IMR-90 (cell line): ENCODE results near the gene MORC1. TPM values are rescaled to one million over a fixed set of nuclear protein-coding genes. Genes with fewer than 3 reads are reported as not detected.

Experiments used
- ATAC-seq: fragments of 200-7000 bp; cut with Tn5 transposase; 2 replicates; pipeline ENCODE4 v1.9.1; 2020; ENCODE audit warnings: low read depth, mild to moderate bottlenecking, moderate library complexity
- BruUV-seq: library from RNA; stranded (reverse); fragments of 400-500 nt; replicated peaks from 2 replicates; lab custom pipeline; 2021; lab: Mats Ljungman, UMichigan
- CTCF ChIA-PET: fragments of 300-600 bp; formaldehyde crosslinking; extraction: SDS; loops from one replicate; lab custom pipeline; 2021; ENCODE audit warnings: antibody characterized with exemption; lab: Yijun Ruan, JAX
- POLR2A ChIA-PET: fragments of 300-600 bp; sonication (Branson Sonifier 250); formaldehyde crosslinking; loops from one replicate; lab custom pipeline; 2022; ENCODE audit warnings: antibody characterized with exemption; ENCODE audit not compliant: unreplicated experiment; lab: Charles Lee
- DNase-seq: peaks from one replicate; pipeline ENCODE4 v3.0.0; 2013
- H2AFZ ChIP-seq: replicated peaks from 2 replicates; pipeline ENCODE3; 2013; ENCODE audit warnings: low read length, mild to moderate bottlenecking; ENCODE audit not compliant: poor library complexity
- H2AK5ac ChIP-seq: 2 replicates; pipeline ENCODE4 v1.6.1; 2013; ENCODE audit warnings: low read depth, low read length, inconsistent platforms
- H2AK9ac ChIP-seq: replicated peaks from 2 replicates; pipeline ENCODE3; 2013; ENCODE audit warnings: mild to moderate bottlenecking, low read depth, low read length, moderate library complexity; ENCODE audit not compliant: poor library complexity
- H2BK120ac ChIP-seq: 2 replicates; pipeline ENCODE4 v1.6.1; 2013; ENCODE audit warnings: low read depth, low read length, inconsistent platforms
- H2BK15ac ChIP-seq: 3 replicates; pipeline ENCODE4 v1.6.1; 2013; ENCODE audit warnings: low read depth, low read length, inconsistent platforms
- H2BK20ac ChIP-seq: 2 replicates; pipeline ENCODE4 v1.6.1; 2013; ENCODE audit warnings: low read depth, mild to moderate bottlenecking, inconsistent platforms, low read length, moderate library complexity
- H2BK5ac ChIP-seq: 2 replicates; pipeline ENCODE4 v1.6.1; 2013; ENCODE audit warnings: mild to moderate bottlenecking, low read depth, low read length, inconsistent platforms; ENCODE audit not compliant: poor library complexity, severe bottlenecking
- H3K14ac ChIP-seq: replicated peaks from 2 replicates; pipeline ENCODE4 v1.6.1; 2013; ENCODE audit warnings: low read depth, low read length, inconsistent platforms
- H3K18ac ChIP-seq: 2 replicates; pipeline ENCODE4 v1.6.1; 2013; ENCODE audit warnings: low read depth, low read length, control low read depth
- H3K23ac ChIP-seq: 2 replicates; pipeline ENCODE4 v1.6.1; 2013; ENCODE audit warnings: low read depth, low read length, inconsistent platforms
- H3K27ac ChIP-seq: 2 replicates; pipeline ENCODE4 v1.5.1; 2013; ENCODE audit warnings: mild to moderate bottlenecking, control low read depth, low read length; ENCODE audit not compliant: insufficient read depth
- H3K27me3 ChIP-seq: 2 replicates; pipeline ENCODE4 v1.6.1; 2013; ENCODE audit warnings: low read length; ENCODE audit not compliant: control insufficient read depth, insufficient read depth
- H3K36me3 ChIP-seq: 2 replicates; pipeline ENCODE4 v1.6.1; 2013; ENCODE audit warnings: low read length, mixed read lengths; ENCODE audit not compliant: control insufficient read depth, insufficient read depth
- H3K4ac ChIP-seq: 2 replicates; pipeline ENCODE4 v1.6.1; 2013; ENCODE audit warnings: low read depth, low read length, inconsistent platforms
- H3K4me1 ChIP-seq: 2 replicates; pipeline ENCODE4 v1.6.1; 2013; ENCODE audit warnings: low read length, mixed read lengths; ENCODE audit not compliant: control insufficient read depth, insufficient read depth
- H3K4me2 ChIP-seq: 2 replicates; pipeline ENCODE4 v1.6.1; 2013; ENCODE audit warnings: low read depth, mild to moderate bottlenecking, control low read depth, low read length, moderate library complexity
- H3K4me3 ChIP-seq: 2 replicates; pipeline ENCODE4 v1.5.1; 2013; ENCODE audit warnings: low read depth, mild to moderate bottlenecking, control low read depth, low read length, moderate library complexity; ENCODE audit not compliant: insufficient read depth
- H3K56ac ChIP-seq: 2 replicates; pipeline ENCODE4 v1.6.1; 2013; ENCODE audit warnings: low read length, inconsistent platforms; ENCODE audit not compliant: insufficient read depth; ENCODE audit errors: extremely low read depth
- H3K79me1 ChIP-seq, 2 experiments: 2 replicates each; pipeline ENCODE4 v1.6.1; 2013; ENCODE audit warnings: low read length in 2 of 2, inconsistent platforms in 1 of 2, low read depth in 1 of 2
- H3K9ac ChIP-seq: 2 replicates; pipeline ENCODE4 v1.6.1; 2013; ENCODE audit warnings: low read depth, low read length, control low read depth
- H3K9me1 ChIP-seq: 2 replicates; pipeline ENCODE4 v1.6.1; 2013; ENCODE audit warnings: low read length, inconsistent platforms; ENCODE audit not compliant: insufficient read depth
- H3K9me3 ChIP-seq: 2 replicates; pipeline ENCODE4 v1.6.1; 2013; ENCODE audit warnings: low read length; ENCODE audit not compliant: control insufficient read depth, insufficient read depth
- H4K20me1 ChIP-seq: 2 replicates; pipeline ENCODE4 v1.6.1; 2013; ENCODE audit warnings: low read length, inconsistent platforms; ENCODE audit not compliant: insufficient read depth
- H4K5ac ChIP-seq: 2 replicates; pipeline ENCODE4 v1.6.1; 2013; ENCODE audit warnings: mild to moderate bottlenecking, low read depth, low read length, control low read depth
- H4K8ac ChIP-seq, 2 experiments: 2 replicates each; pipeline ENCODE4 v1.6.1; 2013; ENCODE audit warnings: low read depth in 2 of 2, low read length in 2 of 2, control low read depth in 1 of 2, inconsistent platforms in 1 of 2
- H4K91ac ChIP-seq: 2 replicates; pipeline ENCODE4 v1.6.1; 2013; ENCODE audit warnings: low read depth, low read length, inconsistent platforms; ENCODE audit not compliant: insufficient read depth
- BHLHE40 ChIP-seq: fragments of 150-350 bp; IDR thresholded peaks from 2 replicates; pipeline ENCODE4 v1.6.1; 2016; ENCODE audit warnings: mild to moderate bottlenecking, low read depth, low read length
- CEBPB ChIP-seq: IDR thresholded peaks from 2 replicates; pipeline ENCODE4 v1.6.1; 2012; ENCODE audit warnings: low read depth, low read length, improper control_type of control experiment
- CHD1 ChIP-seq: IDR thresholded peaks from 2 replicates; pipeline ENCODE4 v1.6.1; 2012; ENCODE audit warnings: low read depth, low read length, improper control_type of control experiment
- CTCF ChIP-seq: conservative IDR thresholded peaks from 2 replicates; pipeline ENCODE4 v1.5.1; 2012; ENCODE audit warnings: mild to moderate bottlenecking, low read depth, low read length, improper control_type of control experiment
- ELK1 ChIP-seq: fragments of 150-350 bp; IDR thresholded peaks from 2 replicates; pipeline ENCODE4 v1.6.1; 2016; ENCODE audit warnings: low read depth, mild to moderate bottlenecking, low read length, moderate library complexity, borderline replicate concordance
- FOS ChIP-seq: fragments of 150-350 bp; IDR thresholded peaks from 2 replicates; pipeline ENCODE4 v1.6.1; 2016; ENCODE audit warnings: low read depth, low read length
- MAFK ChIP-seq: IDR thresholded peaks from 2 replicates; pipeline ENCODE4 v1.6.1; 2012; ENCODE audit warnings: low read depth, low read length, improper control_type of control experiment
- MAZ ChIP-seq: IDR thresholded peaks from 2 replicates; pipeline ENCODE4 v1.6.1; 2012; ENCODE audit warnings: low read depth, mild to moderate bottlenecking, low read length, improper control_type of control experiment, moderate library complexity, borderline replicate concordance
- MXI1 ChIP-seq: IDR thresholded peaks from 2 replicates; pipeline ENCODE4 v1.6.1; 2012; ENCODE audit warnings: low read depth, mild to moderate bottlenecking, low read length, moderate library complexity, borderline replicate concordance
- NFE2L2 ChIP-seq: fragments of 150-350 bp; IDR thresholded peaks from 2 replicates; pipeline ENCODE4 v1.6.1; 2016; ENCODE audit warnings: low read depth, mild to moderate bottlenecking, low read length
- POLR2A ChIP-seq: IDR thresholded peaks from 2 replicates; pipeline ENCODE4 v1.6.1; 2012; ENCODE audit warnings: mild to moderate bottlenecking, low read depth, low read length
- RCOR1 ChIP-seq: IDR thresholded peaks from 2 replicates; pipeline ENCODE4 v1.6.1; 2012; ENCODE audit warnings: mild to moderate bottlenecking, low read length, improper control_type of control experiment; ENCODE audit not compliant: insufficient replicate concordance
- RFX5 ChIP-seq: IDR thresholded peaks from 2 replicates; pipeline ENCODE4 v1.8.0; 2012; ENCODE audit warnings: low read depth, mild to moderate bottlenecking, low read length, moderate library complexity
- WGBS, 2 experiments: methylation state at CpG; one replicate each; pipeline versions ENCODE4 v1.1.5 to v1.1.7; 2013; ENCODE audit warnings: missing lambda C conversion rate in 2 of 2; ENCODE audit not compliant: insufficient read length in 1 of 2; ENCODE audit errors: extremely low coverage in 2 of 2; 5-methylcytosine and 5-hydroxymethylcytosine counted together
- dilution Hi-C: fragments of 300-500 bp; cut with HindIII; formaldehyde crosslinking; loops from one replicate; pipeline ENCODE4 v1.14.3; 2018; ENCODE audit warnings: low sequenced_read_pairs; ENCODE audit not compliant: unreplicated experiment
- in situ Hi-C: fragments of 300-500 bp; cut with MboI; formaldehyde crosslinking; loops from 3 replicates; pipeline ENCODE4 v1.14.3; 2019; ENCODE audit warnings: low sequenced_read_pairs, inconsistent platforms, mixed read lengths
- intact Hi-C: fragments of 100-400 bp; cut with micrococcal nuclease; formaldehyde crosslinking; loops from 2 replicates; pipeline ENCODE4 v1.10.0; 2022
- polyA plus RNA-seq, 3 experiments: library from polyadenylated mRNA; depleted of rRNA; stranded (reverse); fragments of >200 nt; gene quantifications; 2 replicates each; pipeline ENCODE4 v1.2.3, GENCODE V29; 2012; ENCODE audit warnings: low replicate concordance in 1 of 3
- total RNA-seq: library from RNA; depleted of rRNA; stranded (reverse); fragments of >200 nt; gene quantifications from 2 replicates; pipeline ENCODE4 v1.2.3, GENCODE V29; 2012
- TF ChIP-seq, protein P1 (sequence below): fragments of 150-350 bp; IDR thresholded peaks from 2 replicates; pipeline ENCODE4 v1.6.1; 2017; ENCODE audit warnings: mild to moderate bottlenecking, antibody characterized with exemption, low read length, low read depth

Gene MORC1
- total and polyA plus RNA-seq, 2 of the 4 experiments (the other 2 are of a cell fraction) = not detected

DNA sequence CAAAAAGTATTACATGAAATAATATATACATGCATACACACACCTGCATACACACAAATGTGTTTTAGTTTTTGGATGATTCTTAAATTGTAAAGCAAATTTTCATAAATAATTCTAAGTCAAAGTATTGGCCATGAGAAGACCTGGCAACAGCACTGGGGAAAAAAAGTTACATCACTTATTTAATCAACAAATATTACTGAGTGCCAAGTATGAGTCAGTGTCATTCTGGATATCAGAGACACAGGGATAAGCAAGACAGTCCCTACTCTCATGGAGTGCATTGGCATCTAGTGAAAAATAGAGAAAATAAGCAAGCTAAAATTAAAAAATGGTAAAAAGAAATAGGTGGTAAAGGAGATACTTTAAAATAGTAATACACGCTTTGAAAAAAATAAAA lies 134.9 kb downstream of the MORC1 start:
- H3K27me3 ChIP-seq = no peaks in the 10 kb centered on the region
- ChIA-PET CTCF (interaction anchor here (0.7 kb wide), 1 partner anchor 138 kb away, joined by 3 read pairs; no protein-coding TSS in a partner anchor), POLR2A (no interaction called here)
- H3K9me1 ChIP-seq = no peaks in the 10 kb centered on the region
- intact Hi-C loops (no loop called here), in situ Hi-C loops (no loop called here), dilution Hi-C loops (no loop called here)
- H4K5ac ChIP-seq = no peak overlapping the region
- H3K9ac ChIP-seq = no peak overlapping the region
- 100% methylated on average over 1 of the region's 1 CpG; no CpG with 5 or more reads in 1 of the 2 experiments for WGBS, 2 experiments
- H2BK120ac ChIP-seq = no peak overlapping the region
- H3K23ac ChIP-seq = no peak overlapping the region
- no peak overlapping the region for H2AFZ ChIP-seq
- no peaks in the 10 kb centered on the region for H3K9me3 ChIP-seq
- no peak for ATAC-seq
- H4K8ac ChIP-seq = no peak overlapping the region
- H3K36me3 ChIP-seq = no peaks in the 10 kb centered on the region
- no peak overlapping the region for H2BK20ac ChIP-seq
- H4K20me1 ChIP-seq = no peaks in the 10 kb centered on the region
- H3K79me1 ChIP-seq = no peaks in the 10 kb centered on the region
- H3K4me2 ChIP-seq = no peak overlapping the region
- H2BK5ac ChIP-seq = no peak overlapping the region
- no peak for DNase-seq
- H2AK9ac ChIP-seq = no peak overlapping the region
- BruUV-seq = no TSS peak
- no peak overlapping the region for H3K56ac ChIP-seq
- no peak overlapping the region for H4K91ac ChIP-seq
- no peak overlapping the region for H3K4ac ChIP-seq
- H2BK15ac ChIP-seq = no peak overlapping the region
- H3K27ac ChIP-seq = no peak overlapping the region
- no peaks in the 10 kb centered on the region for H3K4me1 ChIP-seq
- H3K4me3 ChIP-seq = no peak overlapping the region
- no peak overlapping the region for H3K18ac ChIP-seq
- TF ChIP-seq POLR2A (no peak), FOS (no peak), CEBPB (no peak), MAZ (no peak), BHLHE40 (no peak), MXI1 (no peak), ELK1 (no peak), CTCF (no peak), CHD1 (no peak), RFX5 (no peak), MAFK (no peak), NFE2L2 (no peak), RCOR1 (no peak)
- TF ChIP-seq, protein P1, sequence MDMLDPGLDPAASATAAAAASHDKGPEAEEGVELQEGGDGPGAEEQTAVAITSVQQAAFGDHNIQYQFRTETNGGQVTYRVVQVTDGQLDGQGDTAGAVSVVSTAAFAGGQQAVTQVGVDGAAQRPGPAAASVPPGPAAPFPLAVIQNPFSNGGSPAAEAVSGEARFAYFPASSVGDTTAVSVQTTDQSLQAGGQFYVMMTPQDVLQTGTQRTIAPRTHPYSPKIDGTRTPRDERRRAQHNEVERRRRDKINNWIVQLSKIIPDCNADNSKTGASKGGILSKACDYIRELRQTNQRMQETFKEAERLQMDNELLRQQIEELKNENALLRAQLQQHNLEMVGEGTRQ = no peak
- H3K14ac ChIP-seq = no peak overlapping the region
- H2AK5ac ChIP-seq = no peak overlapping the region
